Adrenal gland (tissue), 12 donors: ENCODE data around the gene SCAF8. TPM values are rescaled to one million over a fixed set of nuclear protein-coding genes. Genes with fewer than 3 reads are reported as not detected.

Source experiments
- microRNA counts, 2 donors: library from miRNA; unstranded; fragments of <30 nt; microRNA quantifications; one replicate each; lab custom pipeline; 2016
- microRNA-seq, 3 donors: library from miRNA; unstranded; fragments of <30 nt; microRNA quantifications; one replicate each; pipeline ENCODE4, GENCODE V29; 2017 to 2020
- polyA plus RNA-seq, 3 donors: library from polyadenylated mRNA; stranded (reverse); fragments of 200-250 nt in 2 of 3; fragments of 350-450 nt in 1 of 3; fragmentation: Illumina TruSeq in 1 of 3; extraction: RNeasy Lipid Tissue Mini Kit (QIAGEN cat#74804) in 1 of 3; gene quantifications; one replicate each; pipeline ENCODE4 v1.2.3, GENCODE V29; 2013 to 2014
- small RNA-seq, 2 donors: library from RNA; depleted of rRNA; stranded (forward); fragments of <200 nt; gene quantifications; one replicate each; pipeline ENCODE3, GENCODE V24; 2016
- total RNA-seq, 9 donors: library from RNA; depleted of rRNA in 4 of 9; stranded (reverse); fragments of >200 nt in 4 of 9; fragments of 120-200 nt in 1 of 9; fragmentation: NEBNext Ultra II Directional in 1 of 9; extraction: Animal tissue kit (Norgen Biotek cat#: 25700) in 1 of 9; gene quantifications; one replicate each; pipeline versions ENCODE4 v1.1.0 to v1.2.4, GENCODE V29; 2013 to 2023
- donor health status: healthy with polysubstance abuse.
- donor health status: Bipolar disorder and iron deficiency.
- donor health status: DM: yes; HTN: yes; CAD: no.
- donor health status: DM: no; HTN: no; CAD: no.
- donor health status: DM: no; HTN: no; CAD: no.
- donor health status: DM: yes; HTN: yes; CAD: no.

SCAF8 gene
- total and polyA plus RNA-seq, 12 donors, result 13.9 to 41.5 (median 34.8) TPM

MicroRNAs encoded within 50 kb of the gene (microRNA counts, 767-probe panel; counts per million panel counts)
- microRNA hsa-miR-1273c (lab: Ali Mortazavi, UCI), result 0 counts per million in 2 donors

Small RNAs within 50 kb of the gene (microRNA-seq; reads per million reads assigned to microRNA genes)
- 0 reads per million in 3 donors for gene MIR1273C

Small RNAs within 50 kb of the gene (small RNA-seq; reads per million reads assigned to genes)
- gene MIR1273C, result 0 reads per million in 2 donors
- 0 reads per million in 2 donors for gene RNU6-824P

Other genes with a start within 250 kb of the SCAF8 start
- gene CNKSR3, start 222.7 kb upstream of the SCAF8 start, total RNA-seq, result 10 to 100 TPM in 1 of 9 donors, 1 to 10 TPM in 8; 1.3 to 10.7 (median 2.1) TPM
- gene CNKSR3, start 222.7 kb upstream of the SCAF8 start, polyA plus RNA-seq, result 1 to 10 TPM; 1.1 to 5.3 (median 2.8) TPM